ENCODE results near the gene MMP28.

The MMP28 gene

DNA sequence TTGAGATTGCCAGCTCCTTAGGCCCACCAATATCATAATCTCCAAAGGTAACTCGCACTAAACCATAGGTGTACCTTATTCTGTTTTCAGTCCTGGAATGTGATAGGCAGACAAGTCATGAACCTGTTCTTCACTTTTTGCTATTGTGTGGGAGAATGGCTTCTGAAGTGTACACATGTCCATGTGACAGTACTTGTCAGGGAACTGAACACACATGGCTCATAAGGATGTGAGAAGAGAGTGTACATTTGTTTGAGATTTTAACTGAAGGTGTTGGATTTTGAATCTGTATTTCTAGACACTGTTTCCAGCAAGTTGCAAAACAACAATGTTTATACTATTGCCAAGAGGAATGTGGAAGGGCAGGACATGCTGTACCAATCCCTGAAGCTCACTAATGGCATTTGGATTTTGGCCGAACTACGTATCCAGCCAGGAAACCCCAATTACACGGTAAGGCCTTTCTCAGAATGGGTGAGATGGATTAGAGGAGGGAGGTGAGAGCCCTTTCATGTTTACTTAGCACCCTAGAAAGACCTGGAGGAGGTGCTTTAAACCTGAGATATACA, 78.5 kb downstream of the MMP28 start:
- DNase-seq, result no peak

DNA sequence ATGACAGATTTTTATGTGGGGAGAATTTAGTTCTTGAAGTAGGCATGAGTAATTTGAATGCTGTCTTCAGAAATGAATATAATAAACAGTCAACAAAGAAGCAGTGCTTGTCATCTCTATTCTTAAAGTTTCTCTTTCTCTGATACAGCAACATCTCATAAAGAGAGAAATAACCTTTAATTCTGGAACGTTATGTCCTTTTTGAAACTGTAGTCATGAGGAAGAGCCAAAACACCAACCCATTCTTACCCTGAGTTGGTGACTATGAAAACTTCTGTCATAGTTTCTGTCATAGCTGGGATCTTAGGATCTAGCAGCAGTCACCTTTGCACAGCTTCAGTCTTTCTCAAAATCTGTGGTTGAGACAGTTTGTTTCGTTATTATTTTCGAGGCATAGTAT, 79.3 kb downstream of the MMP28 start:
- DNase-seq, result no peak
